Right lobe of liver (tissue), 4 donors: ENCODE results near the gene BARHL1.

Experiments
- CTCF ChIP-seq, 4 donors: fragments of 200-600 bp in 3 of 4; fragments of 450-650 bp in 1 of 4; IDR thresholded peaks; one replicate each; pipeline versions ENCODE4 v1.5.1 to v1.8.0; 2016 to 2022; ENCODE audit warnings: antibody characterized with exemption in 4 of 4, mild to moderate bottlenecking in 2 of 4
- POLR2A ChIP-seq: fragments of 450-650 bp; IDR thresholded peaks from one replicate; pipeline ENCODE4 v1.6.1; 2017; ENCODE audit warnings: antibody characterized with exemption, mild to moderate bottlenecking
- donor health status: DM: no; HTN: no; CAD: no.
- donor health status: DM: no; HTN: no; CAD: no.
- donor health status: DM: no; HTN: yes; CAD: no.

DNA sequence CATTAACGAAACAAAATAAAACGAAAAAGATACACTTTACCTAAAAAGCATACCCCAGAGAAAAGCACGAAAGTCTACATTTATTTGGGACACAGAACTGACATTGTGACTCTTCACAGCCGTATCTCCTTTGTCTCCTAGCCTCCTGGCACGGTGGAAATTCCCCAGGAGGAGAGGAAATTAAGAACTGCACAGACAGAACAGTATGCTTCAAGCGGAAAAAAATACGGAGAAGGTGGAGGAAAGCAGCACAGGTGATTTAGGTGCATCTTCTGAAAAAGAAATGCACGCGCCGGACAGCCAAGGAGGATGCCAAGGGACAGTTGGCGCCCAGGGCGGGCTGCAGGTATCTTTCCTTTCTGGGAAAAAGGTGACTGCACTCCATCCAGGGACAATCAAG, 55.4 kb downstream of the BARHL1 start:
- TF ChIP-seq CTCF (IDR thresholded peaks at IDR 0.05) (no peak), POLR2A (no peak)
